SU-DHL-6 (cell line): Measurements from ENCODE around the gene AJAP1.

ENCODE experiments used
- H2AFZ ChIP-seq: fragments of 200-600 bp; sonication (generic); 2 replicates; pipeline ENCODE4 v1.6.1; 2014; ENCODE audit warnings: low read depth, mild to moderate bottlenecking, moderate library complexity, mixed read lengths, antibody characterized with exemption, low read length; ENCODE audit not compliant: severe bottlenecking
- H3F3A ChIP-seq: fragments of 200-600 bp; shearing (Covaris generic); 2 replicates; pipeline ENCODE4 v1.6.0; 2016; ENCODE audit warnings: antibody characterized with exemption, mild to moderate bottlenecking; ENCODE audit not compliant: insufficient read depth
- H3K27ac ChIP-seq: fragments of 200-600 bp; sonication (generic); 2 replicates; pipeline ENCODE4 v1.5.1; 2016; ENCODE audit warnings: low read depth, mild to moderate bottlenecking, low read length, moderate library complexity, mixed read lengths
- H3K27me3 ChIP-seq: fragments of 200-600 bp; sonication (generic), shearing (Covaris generic); 2 replicates; pipeline ENCODE4 v1.6.0; 2014; ENCODE audit warnings: mild to moderate bottlenecking, low read length
- H3K36me3 ChIP-seq: fragments of 200-600 bp; sonication (generic); 2 replicates; pipeline ENCODE4 v1.6.1; 2014; ENCODE audit warnings: mild to moderate bottlenecking, low read length, mixed read lengths
- H3K4me2 ChIP-seq: fragments of 300-600, 200-600 bp; shearing (Covaris generic), sonication (generic); 2 replicates; pipeline ENCODE4 v1.6.0; 2014; ENCODE audit warnings: low read length, low read depth, mild to moderate bottlenecking; ENCODE audit not compliant: poor library complexity, severe bottlenecking
- H3K4me3 ChIP-seq: fragments of 200-600 bp; sonication (generic); 2 replicates; pipeline ENCODE4 v1.5.1; 2014; ENCODE audit warnings: antibody characterized with exemption, low read length, mild to moderate bottlenecking, mixed read lengths; ENCODE audit not compliant: insufficient read depth, poor library complexity, severe bottlenecking
- H3K79me2 ChIP-seq: fragments of 200-600 bp; sonication (generic); 2 replicates; pipeline ENCODE4 v1.6.1; 2014; ENCODE audit warnings: mild to moderate bottlenecking, low read length, moderate library complexity; ENCODE audit not compliant: insufficient read depth
- H3K9ac ChIP-seq: fragments of 200-600 bp; sonication (generic); 2 replicates; pipeline ENCODE4 v1.7.0; 2014; ENCODE audit warnings: mild to moderate bottlenecking, low read length
- H3K9me2 ChIP-seq: fragments of 200-600 bp; sonication (generic); replicated peaks from 2 replicates; pipeline ENCODE4 v1.6.1; 2014; ENCODE audit warnings: low read length; ENCODE audit not compliant: insufficient read depth
- H3K9me3 ChIP-seq: fragments of 200-600 bp; sonication (generic); 2 replicates; pipeline ENCODE4 v1.6.1; 2014; ENCODE audit warnings: low read length, mixed read lengths; ENCODE audit not compliant: insufficient read depth
- H4K20me1 ChIP-seq: fragments of 200-600 bp; sonication (generic); 2 replicates; pipeline ENCODE4 v1.6.1; 2014; ENCODE audit warnings: low read depth, mild to moderate bottlenecking, antibody characterized with exemption, low read length, moderate library complexity, mixed read lengths
- CTCF ChIP-seq: fragments of 200-600 bp; sonication (generic); IDR thresholded peaks from one replicate; pipeline ENCODE4 v1.5.1; 2017; ENCODE audit warnings: antibody characterized with exemption, mild to moderate bottlenecking, low read length, moderate library complexity; ENCODE audit not compliant: insufficient read depth, poor library complexity, severe bottlenecking
- EZH2phosphoT487 ChIP-seq: fragments of 200-600 bp; sonication (generic), shearing (Covaris generic); conservative IDR thresholded peaks from 2 replicates; pipeline ENCODE4 v1.6.1; 2018; ENCODE audit warnings: mild to moderate bottlenecking, antibody characterized with exemption, low read length, moderate library complexity, mixed read lengths

AJAP1 gene

DNA sequence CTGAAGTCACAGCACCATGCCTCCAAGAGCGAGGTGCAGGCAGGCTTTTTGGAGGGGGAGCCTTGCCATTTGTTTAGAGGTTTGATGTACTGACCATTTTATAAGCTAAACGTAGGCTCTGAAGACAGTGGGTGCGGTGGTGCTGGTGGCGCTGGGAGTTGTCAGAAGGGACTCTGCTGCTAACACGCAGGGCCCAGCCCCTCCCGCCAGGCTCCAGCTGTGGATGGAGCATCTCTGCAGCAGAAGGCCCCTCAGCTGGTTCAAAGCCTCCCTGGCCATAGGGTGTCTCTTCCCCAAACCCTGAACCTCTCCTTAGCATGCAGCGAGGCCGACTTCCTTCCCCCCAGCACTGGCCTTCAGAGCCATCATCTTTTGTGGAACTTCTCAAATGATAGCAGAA is 105.3 kb downstream of the AJAP1 start:
- no peaks in the 10 kb centered on the region for H3K79me2 ChIP-seq
- H3K9me2 ChIP-seq: no peaks in the 10 kb centered on the region
- H3K27me3 ChIP-seq: no peaks in the 10 kb centered on the region
- no peaks in the 10 kb centered on the region for H3K36me3 ChIP-seq
- no peak overlapping the region for H3K4me3 ChIP-seq
- H3K4me2 ChIP-seq: no peak overlapping the region
- H2AFZ ChIP-seq: no peak overlapping the region
- H3K9me3 ChIP-seq: no peaks in the 10 kb centered on the region
- no peak overlapping the region for H3K9ac ChIP-seq
- H3K27ac ChIP-seq: no peak overlapping the region
- H3F3A ChIP-seq: no peaks in the 10 kb centered on the region
- TF ChIP-seq EZH2phosphoT487 (no peak), CTCF (no peak)
- H4K20me1 ChIP-seq: no peaks in the 10 kb centered on the region

DNA sequence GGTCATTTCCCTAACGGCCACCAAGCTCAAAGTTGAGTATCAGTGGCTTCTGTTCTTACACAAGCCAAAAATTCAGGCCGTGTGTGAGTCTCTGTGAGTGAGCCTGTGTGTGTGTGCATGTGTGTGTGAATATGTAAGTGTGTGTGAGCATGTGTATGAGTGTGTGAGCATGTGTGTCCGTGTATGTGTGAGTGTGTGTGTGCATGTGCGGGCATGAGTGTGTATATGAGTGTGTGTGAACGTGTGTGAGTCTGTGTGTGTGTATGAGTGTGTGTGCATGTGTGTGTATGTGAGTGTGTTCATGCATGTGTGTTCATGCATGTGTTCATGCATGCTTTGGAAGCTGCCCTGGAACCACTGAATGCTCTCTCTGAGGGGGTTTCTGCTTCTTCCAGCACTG is 105.7 kb downstream of the AJAP1 start:
- H3K27me3 ChIP-seq: no peaks in the 10 kb centered on the region
- TF ChIP-seq CTCF (no peak), EZH2phosphoT487 (no peak)
- no peak overlapping the region for H3K9ac ChIP-seq
- H3K9me2 ChIP-seq: no peaks in the 10 kb centered on the region
- no peaks in the 10 kb centered on the region for H3K36me3 ChIP-seq
- no peaks in the 10 kb centered on the region for H3F3A ChIP-seq
- no peaks in the 10 kb centered on the region for H3K9me3 ChIP-seq
- no peak overlapping the region for H3K4me2 ChIP-seq
- H4K20me1 ChIP-seq: no peaks in the 10 kb centered on the region
- no peak overlapping the region for H3K27ac ChIP-seq
- no peak overlapping the region for H3K4me3 ChIP-seq
- H3K79me2 ChIP-seq: no peaks in the 10 kb centered on the region
- H2AFZ ChIP-seq: no peak overlapping the region

DNA sequence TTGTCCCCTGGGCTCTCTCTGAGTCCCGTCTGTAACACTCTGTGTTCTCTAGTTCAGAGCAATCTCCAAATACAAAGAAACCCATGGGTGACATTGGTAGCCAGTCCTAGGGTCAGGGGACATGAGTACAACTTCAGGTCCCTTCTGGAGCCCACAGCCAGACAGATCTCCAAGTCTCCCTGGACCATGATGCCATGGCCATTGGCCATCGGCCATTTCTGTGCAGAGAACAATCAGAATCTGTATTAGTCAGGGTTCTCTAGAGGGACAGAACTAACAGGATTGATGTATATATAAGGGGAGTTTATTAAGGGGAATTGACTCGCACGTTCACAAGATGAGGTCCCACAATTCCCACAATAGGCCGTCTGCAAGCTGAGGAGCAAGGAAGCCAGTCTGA is 106.9 kb downstream of the AJAP1 start:
- no peak overlapping the region for H3K27ac ChIP-seq
- no peaks in the 10 kb centered on the region for H4K20me1 ChIP-seq
- no peaks in the 10 kb centered on the region for H3K9me2 ChIP-seq
- no peak overlapping the region for H3K4me3 ChIP-seq
- no peak overlapping the region for H3K4me2 ChIP-seq
- TF ChIP-seq CTCF: no peak
- no peak for TF ChIP-seq EZH2phosphoT487
- H3K27me3 ChIP-seq: no peaks in the 10 kb centered on the region
- no peak overlapping the region for H2AFZ ChIP-seq
- no peaks in the 10 kb centered on the region for H3K36me3 ChIP-seq
- H3K79me2 ChIP-seq: no peaks in the 10 kb centered on the region
- no peaks in the 10 kb centered on the region for H3K9me3 ChIP-seq
- H3K9ac ChIP-seq: no peak overlapping the region
- H3F3A ChIP-seq: no peaks in the 10 kb centered on the region

GRCh38 chr1:4762146-4762545 is 107.7 kb downstream of the AJAP1 start:
- Histone ChIP-seq H3K27me3 (no peaks in the 10 kb centered on the region), H3K79me2 (no peaks in the 10 kb centered on the region), H3K9me2 (no peaks in the 10 kb centered on the region), H3K4me2 (no peak overlapping the region), H3K36me3 (no peaks in the 10 kb centered on the region), H4K20me1 (no peaks in the 10 kb centered on the region), H2AFZ (no peak overlapping the region), H3K9me3 (no peaks in the 10 kb centered on the region), H3K4me3 (no peak overlapping the region), H3K9ac (no peak overlapping the region), H3F3A (no peaks in the 10 kb centered on the region), H3K27ac (no peak overlapping the region)
- TF ChIP-seq CTCF: no peak
- no peak for TF ChIP-seq EZH2phosphoT487
